GM23338 (cell line): Measurements from ENCODE around the gene PCSK6.

Experiments used
- CREB1 ChIP-seq: fragments of 250-450 bp; sonication (Bioruptor Pico); IDR thresholded peaks from 2 replicates; pipeline ENCODE4 v1.5.0; 2020; ENCODE audit warnings: low read depth, mild to moderate bottlenecking, moderate library complexity
- EZH2 ChIP-seq: fragments of 200-600 bp; sonication (generic); IDR thresholded peaks from one replicate; pipeline ENCODE4 v1.8.0; 2017; ENCODE audit warnings: antibody characterized with exemption, mild to moderate bottlenecking, low read depth; ENCODE audit not compliant: unreplicated experiment
- EZH2phosphoT487 ChIP-seq: fragments of 200-600 bp; sonication (generic); IDR thresholded peaks from one replicate; pipeline ENCODE4 v1.8.1; 2018; ENCODE audit warnings: antibody characterized with exemption; ENCODE audit not compliant: unreplicated experiment
- JUNB ChIP-seq: IDR thresholded peaks from one replicate; pipeline ENCODE4 v1.6.1; 2016; ENCODE audit warnings: antibody characterized with exemption; ENCODE audit not compliant: unreplicated experiment
- NANOG ChIP-seq: IDR thresholded peaks from 2 replicates; pipeline ENCODE4 v1.6.1; 2016; ENCODE audit warnings: antibody characterized with exemption, borderline replicate concordance
- POLR2AphosphoS5 ChIP-seq: IDR thresholded peaks from 2 replicates; pipeline ENCODE4 v1.6.1; 2016; ENCODE audit warnings: antibody characterized with exemption, low read depth
- STAT1 ChIP-seq: IDR thresholded peaks from one replicate; pipeline ENCODE4 v1.6.1; 2016; ENCODE audit warnings: antibody characterized with exemption; ENCODE audit not compliant: unreplicated experiment
- TF ChIP-seq, protein P1 (sequence below), 2 experiments: fragments of 200-600 bp in 1 of 2; sonication (generic) in 1 of 2; conservative IDR thresholded peaks; 2 replicates each; pipeline versions ENCODE4 v1.5.1 to v1.6.1; 2016 to 2017; ENCODE audit warnings: antibody characterized with exemption in 2 of 2, low read depth in 2 of 2, mild to moderate bottlenecking in 2 of 2, moderate library complexity in 1 of 2
- TF ChIP-seq, protein P2 (sequence below): IDR thresholded peaks from one replicate; pipeline ENCODE4 v1.6.1; 2018; ENCODE audit warnings: antibody characterized with exemption; ENCODE audit not compliant: unreplicated experiment

DNA sequence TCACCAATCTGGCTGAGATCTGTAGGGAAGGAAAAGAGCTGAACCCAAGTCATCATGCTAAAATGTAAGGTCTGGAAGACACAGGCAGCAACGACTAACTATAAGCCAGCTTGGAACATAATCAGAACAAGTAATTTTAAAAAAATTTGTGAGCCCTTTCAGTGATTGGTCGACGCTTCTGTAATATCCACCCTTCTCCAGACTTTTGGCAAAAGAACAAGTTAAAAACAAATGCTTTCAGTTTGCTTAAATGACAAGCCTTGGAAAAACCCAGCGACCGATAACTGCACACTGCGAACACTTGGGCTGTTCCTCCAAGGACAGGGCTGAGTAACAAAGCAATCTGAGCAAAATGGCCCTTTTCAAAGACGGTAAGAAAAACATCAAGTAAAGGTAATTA lies 49.6 kb downstream of the PCSK6 start:
- TF ChIP-seq EZH2 = no peak
- TF ChIP-seq, protein P1, sequence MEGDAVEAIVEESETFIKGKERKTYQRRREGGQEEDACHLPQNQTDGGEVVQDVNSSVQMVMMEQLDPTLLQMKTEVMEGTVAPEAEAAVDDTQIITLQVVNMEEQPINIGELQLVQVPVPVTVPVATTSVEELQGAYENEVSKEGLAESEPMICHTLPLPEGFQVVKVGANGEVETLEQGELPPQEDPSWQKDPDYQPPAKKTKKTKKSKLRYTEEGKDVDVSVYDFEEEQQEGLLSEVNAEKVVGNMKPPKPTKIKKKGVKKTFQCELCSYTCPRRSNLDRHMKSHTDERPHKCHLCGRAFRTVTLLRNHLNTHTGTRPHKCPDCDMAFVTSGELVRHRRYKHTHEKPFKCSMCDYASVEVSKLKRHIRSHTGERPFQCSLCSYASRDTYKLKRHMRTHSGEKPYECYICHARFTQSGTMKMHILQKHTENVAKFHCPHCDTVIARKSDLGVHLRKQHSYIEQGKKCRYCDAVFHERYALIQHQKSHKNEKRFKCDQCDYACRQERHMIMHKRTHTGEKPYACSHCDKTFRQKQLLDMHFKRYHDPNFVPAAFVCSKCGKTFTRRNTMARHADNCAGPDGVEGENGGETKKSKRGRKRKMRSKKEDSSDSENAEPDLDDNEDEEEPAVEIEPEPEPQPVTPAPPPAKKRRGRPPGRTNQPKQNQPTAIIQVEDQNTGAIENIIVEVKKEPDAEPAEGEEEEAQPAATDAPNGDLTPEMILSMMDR (conservative IDR thresholded peaks at IDR 0.05; ENCODE audit: low read depth in 2 of 2) = no peak
- no peak for TF ChIP-seq STAT1
- TF ChIP-seq EZH2phosphoT487 = no peak
- no peak for TF ChIP-seq CREB1 (CRISPR knock-in tag)
- no peak for TF ChIP-seq POLR2AphosphoS5
- TF ChIP-seq, protein P2, sequence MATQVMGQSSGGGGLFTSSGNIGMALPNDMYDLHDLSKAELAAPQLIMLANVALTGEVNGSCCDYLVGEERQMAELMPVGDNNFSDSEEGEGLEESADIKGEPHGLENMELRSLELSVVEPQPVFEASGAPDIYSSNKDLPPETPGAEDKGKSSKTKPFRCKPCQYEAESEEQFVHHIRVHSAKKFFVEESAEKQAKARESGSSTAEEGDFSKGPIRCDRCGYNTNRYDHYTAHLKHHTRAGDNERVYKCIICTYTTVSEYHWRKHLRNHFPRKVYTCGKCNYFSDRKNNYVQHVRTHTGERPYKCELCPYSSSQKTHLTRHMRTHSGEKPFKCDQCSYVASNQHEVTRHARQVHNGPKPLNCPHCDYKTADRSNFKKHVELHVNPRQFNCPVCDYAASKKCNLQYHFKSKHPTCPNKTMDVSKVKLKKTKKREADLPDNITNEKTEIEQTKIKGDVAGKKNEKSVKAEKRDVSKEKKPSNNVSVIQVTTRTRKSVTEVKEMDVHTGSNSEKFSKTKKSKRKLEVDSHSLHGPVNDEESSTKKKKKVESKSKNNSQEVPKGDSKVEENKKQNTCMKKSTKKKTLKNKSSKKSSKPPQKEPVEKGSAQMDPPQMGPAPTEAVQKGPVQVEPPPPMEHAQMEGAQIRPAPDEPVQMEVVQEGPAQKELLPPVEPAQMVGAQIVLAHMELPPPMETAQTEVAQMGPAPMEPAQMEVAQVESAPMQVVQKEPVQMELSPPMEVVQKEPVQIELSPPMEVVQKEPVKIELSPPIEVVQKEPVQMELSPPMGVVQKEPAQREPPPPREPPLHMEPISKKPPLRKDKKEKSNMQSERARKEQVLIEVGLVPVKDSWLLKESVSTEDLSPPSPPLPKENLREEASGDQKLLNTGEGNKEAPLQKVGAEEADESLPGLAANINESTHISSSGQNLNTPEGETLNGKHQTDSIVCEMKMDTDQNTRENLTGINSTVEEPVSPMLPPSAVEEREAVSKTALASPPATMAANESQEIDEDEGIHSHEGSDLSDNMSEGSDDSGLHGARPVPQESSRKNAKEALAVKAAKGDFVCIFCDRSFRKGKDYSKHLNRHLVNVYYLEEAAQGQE = no peak
- no peak for TF ChIP-seq NANOG
- TF ChIP-seq JUNB = no peak
